Fibroblast of villous mesenchyme (primary cell): ENCODE measurements around the gene BTD. TPM values are rescaled to one million over a fixed set of nuclear protein-coding genes. Genes with fewer than 3 reads are reported as not detected.

Source experiments
- DNase-seq: peaks from one replicate; pipeline ENCODE4 v3.0.0-alpha.2; 2010; ENCODE audit warnings: low read depth
- H3K4me3 ChIP-seq: 2 replicates; pipeline ENCODE4 v1.5.1; 2011; ENCODE audit warnings: low read depth, mild to moderate bottlenecking, low read length
- total RNA-seq: library from RNA; depleted of rRNA; stranded (reverse); fragments of >200 nt; gene quantifications from 2 replicates; pipeline ENCODE4 v1.2.3, GENCODE V29; 2012
- TF ChIP-seq, protein P1 (sequence below): IDR thresholded peaks from 2 replicates; pipeline ENCODE4 v1.5.1; 2012; ENCODE audit warnings: low read depth, mild to moderate bottlenecking, low read length; ENCODE audit not compliant: insufficient read depth

The BTD gene
- total RNA-seq, 1 donor, result 34.1 TPM

DNA sequence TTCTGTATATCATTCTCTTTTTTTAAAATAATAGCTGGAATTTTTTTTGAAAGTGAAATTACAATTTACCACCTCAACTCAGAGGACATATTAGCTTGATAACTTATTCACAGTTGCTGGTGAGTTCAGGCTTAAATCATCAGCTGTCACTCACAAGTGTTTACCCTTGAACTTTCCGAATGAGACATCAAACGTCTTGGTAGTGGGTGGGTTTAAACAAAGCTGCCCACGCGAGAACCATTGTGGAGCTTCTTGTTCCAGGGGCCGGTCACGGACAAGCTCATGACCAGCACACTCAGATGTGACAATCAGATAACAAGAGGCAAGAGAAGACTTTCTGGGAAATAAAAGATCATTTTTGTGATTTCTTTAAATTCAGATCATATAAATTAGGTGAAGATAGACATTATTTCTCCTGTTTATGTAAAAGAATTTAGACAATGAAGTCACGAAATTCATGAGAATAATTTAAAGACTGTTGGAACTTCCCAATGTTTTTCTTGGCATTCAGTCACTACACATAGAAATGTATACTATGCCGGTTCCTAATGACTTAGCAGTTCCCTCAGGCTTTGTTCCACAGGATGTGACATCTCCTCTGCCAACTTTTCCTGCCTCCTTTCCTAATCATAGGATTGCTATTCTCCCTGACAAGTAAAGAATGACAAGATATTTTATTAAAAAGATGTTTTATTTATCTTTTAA, 29.3 kb downstream of the BTD start:
- TF ChIP-seq, protein P1, sequence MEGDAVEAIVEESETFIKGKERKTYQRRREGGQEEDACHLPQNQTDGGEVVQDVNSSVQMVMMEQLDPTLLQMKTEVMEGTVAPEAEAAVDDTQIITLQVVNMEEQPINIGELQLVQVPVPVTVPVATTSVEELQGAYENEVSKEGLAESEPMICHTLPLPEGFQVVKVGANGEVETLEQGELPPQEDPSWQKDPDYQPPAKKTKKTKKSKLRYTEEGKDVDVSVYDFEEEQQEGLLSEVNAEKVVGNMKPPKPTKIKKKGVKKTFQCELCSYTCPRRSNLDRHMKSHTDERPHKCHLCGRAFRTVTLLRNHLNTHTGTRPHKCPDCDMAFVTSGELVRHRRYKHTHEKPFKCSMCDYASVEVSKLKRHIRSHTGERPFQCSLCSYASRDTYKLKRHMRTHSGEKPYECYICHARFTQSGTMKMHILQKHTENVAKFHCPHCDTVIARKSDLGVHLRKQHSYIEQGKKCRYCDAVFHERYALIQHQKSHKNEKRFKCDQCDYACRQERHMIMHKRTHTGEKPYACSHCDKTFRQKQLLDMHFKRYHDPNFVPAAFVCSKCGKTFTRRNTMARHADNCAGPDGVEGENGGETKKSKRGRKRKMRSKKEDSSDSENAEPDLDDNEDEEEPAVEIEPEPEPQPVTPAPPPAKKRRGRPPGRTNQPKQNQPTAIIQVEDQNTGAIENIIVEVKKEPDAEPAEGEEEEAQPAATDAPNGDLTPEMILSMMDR, result no peak
- peak overlapping the region; percentile 37 for H3K4me3 ChIP-seq
- DNase-seq, result peak; percentile 69

GRCh38 chr3:15631426-15632211, 30.1 kb downstream of the BTD start:
- TF ChIP-seq, protein P1, result no peak
- DNase-seq, result no peak
- no peak overlapping the region for H3K4me3 ChIP-seq

GRCh38 chr3:15632212-15632580, 30.7 kb downstream of the BTD start:
- no peak overlapping the region for H3K4me3 ChIP-seq
- TF ChIP-seq, protein P1, result no peak
- no peak for DNase-seq

DNA sequence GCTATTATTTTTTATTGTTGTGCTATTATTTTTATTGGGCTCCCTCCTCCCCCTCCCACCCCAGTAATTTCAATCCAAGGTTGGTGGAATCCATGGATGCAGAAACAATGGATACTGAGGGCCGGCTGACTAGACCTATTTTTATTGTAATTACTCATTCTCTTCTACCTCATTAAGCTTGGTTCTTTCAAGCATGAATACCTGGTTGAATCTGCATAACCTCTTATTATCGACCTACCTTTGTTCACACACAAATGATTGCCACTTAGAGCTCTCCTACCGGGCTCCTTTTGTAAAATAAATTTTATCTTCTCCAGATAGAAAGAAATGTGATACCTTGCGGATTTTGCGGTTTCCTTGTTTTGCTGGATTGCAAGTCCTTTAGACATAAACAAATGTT, 31.6 kb downstream of the BTD start:
- TF ChIP-seq, protein P1, result no peak
- no peak overlapping the region for H3K4me3 ChIP-seq
- no peak for DNase-seq

DNA sequence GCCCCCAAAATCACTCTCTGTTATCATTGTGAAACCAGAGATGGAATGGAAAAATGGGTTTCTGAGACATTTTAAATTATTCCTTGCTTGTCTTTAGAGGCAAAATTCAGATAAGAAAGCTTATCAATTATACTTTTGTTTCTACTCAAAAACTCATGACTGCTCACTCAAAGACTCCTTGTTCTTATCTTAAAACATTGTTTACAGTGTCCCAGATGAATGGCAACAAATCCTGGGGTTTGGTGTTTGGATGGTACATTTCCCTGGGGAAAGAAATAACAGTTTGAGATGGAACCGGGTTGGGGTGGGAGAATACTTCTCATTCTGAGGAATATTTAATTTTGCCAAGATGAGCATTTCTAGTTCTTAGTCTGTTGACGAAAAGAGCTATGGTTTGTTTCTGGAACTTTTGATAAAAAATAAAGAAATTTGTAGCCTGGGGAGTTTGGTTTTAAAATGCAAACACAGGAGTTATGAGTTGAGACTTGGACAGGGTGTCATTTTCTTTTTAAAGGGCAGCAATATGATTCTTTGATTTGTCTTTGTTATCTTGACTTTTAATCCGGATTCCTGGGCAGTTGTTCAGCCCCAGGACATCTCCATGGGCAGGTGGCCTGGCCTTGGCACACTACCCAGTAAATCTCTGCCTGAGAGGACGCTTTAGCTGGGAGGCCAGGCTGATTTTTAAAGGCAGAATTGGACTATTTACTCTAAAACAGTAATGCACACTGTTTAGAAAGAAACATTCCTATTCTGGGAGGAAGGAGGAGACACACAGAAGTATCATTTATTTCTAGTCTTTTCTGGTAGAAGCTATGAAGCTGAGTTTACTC, 32.4 kb downstream of the BTD start:
- TF ChIP-seq, protein P1, result no peak
- peak; percentile 61 for DNase-seq
- no peak overlapping the region for H3K4me3 ChIP-seq

- H3K4me3 ChIP-seq, result no peak overlapping the region
- DNase-seq, result no peak
- TF ChIP-seq, protein P1, result no peak
Measured at GRCh38 chr3:15634671-15635070, 33.1 kb downstream of the BTD start.
